Gastrocnemius medialis (tissue), 4 donors: ENCODE data around the gene UBR7. TPM values are rescaled to one million over a fixed set of nuclear protein-coding genes. Genes with fewer than 3 reads are reported as not detected.
"Not testable (repeated sequence)": the region's sequence is repeated elsewhere in the genome, so short reads cannot be mapped to it uniquely, and the experiment has no call there.

Experiments used
- ATAC-seq, 2 donors: fragments of 150-250 bp; one replicate each; pipeline ENCODE4 v1.9.1; 2016
- DNase-seq, 2 donors: peaks; one replicate each; pipeline ENCODE4 v3.0.0-alpha.2; 2019
- H3K27ac ChIP-seq, 4 donors: fragments of 200-600 bp; sonication (generic); 1 replicate in 1 of 4; 2 replicates in 3 of 4; pipeline ENCODE4 v1.5.1; 2016 to 2018; ENCODE audit warnings: mild to moderate bottlenecking in 2 of 4, moderate library complexity in 1 of 4
- H3K27me3 ChIP-seq, 3 donors: fragments of 200-600 bp; sonication (generic) in 2 of 3; 1 replicate in 1 of 3; 2 replicates in 2 of 3; pipeline versions ENCODE4 v1.5.1 to v1.6.0; 2016 to 2019; ENCODE audit warnings: mild to moderate bottlenecking in 1 of 3, moderate library complexity in 1 of 3
- H3K36me3 ChIP-seq, 2 donors: fragments of 200-600 bp; sonication (generic) in 1 of 2; one replicate each; pipeline ENCODE4 v1.5.1; 2017 to 2018
- H3K4me1 ChIP-seq, 2 donors: fragments of 200-600 bp; sonication (generic) in 1 of 2; one replicate each; pipeline ENCODE4 v1.5.1; 2016 to 2017; ENCODE audit warnings: mild to moderate bottlenecking in 2 of 2
- H3K4me3 ChIP-seq, 4 donors: fragments of 200-600 bp; sonication (generic) in 3 of 4; 1 replicate in 1 of 4; 2 replicates in 3 of 4; pipeline ENCODE4 v1.5.1; 2016 to 2019; ENCODE audit warnings: mild to moderate bottlenecking in 2 of 4
- H3K9me3 ChIP-seq, 3 donors: fragments of 200-600 bp; sonication (generic) in 2 of 3; 1 replicate in 1 of 3; 2 replicates in 2 of 3; pipeline ENCODE4 v1.5.1; 2016 to 2019
- POLR2A ChIP-seq, 2 donors: fragments of 450-650 bp; IDR thresholded peaks; one replicate each; pipeline ENCODE4 v1.6.1; 2017; ENCODE audit warnings: antibody characterized with exemption in 2 of 2, mild to moderate bottlenecking in 2 of 2, moderate library complexity in 2 of 2
- in situ Hi-C, 4 donors: fragments of 200-750 bp; cut with MboI; loops; one replicate each; pipeline versions ENCODE4 v1.15.0 to v1.8.0; 2017; ENCODE audit warnings: low sequenced_read_pairs in 4 of 4
- intact Hi-C: fragments of 100-400 bp; cut with DNase I; formaldehyde crosslinking; loops from one replicate; pipeline ENCODE4 v1.15.1; 2023; ENCODE audit warnings: low total_unique reads
- total RNA-seq, 4 donors: library from RNA; depleted of rRNA; stranded (reverse); fragments of >200 nt; gene quantifications; one replicate each; pipeline versions ENCODE4 v1.1.0 to v1.2.3, GENCODE V29; 2016
- TF ChIP-seq, protein P1 (sequence below), 5 experiments: fragments of 450-650 bp in 3 of 5; fragments of 200-600 bp in 2 of 5; sonication (generic) in 2 of 5; IDR thresholded peaks in 4 of 5; conservative IDR thresholded peaks in 1 of 5; 1 replicate in 4 of 5; 2 replicates in 1 of 5; pipeline ENCODE4 v1.5.1; 2016 to 2019; ENCODE audit warnings: antibody characterized with exemption in 5 of 5, mild to moderate bottlenecking in 3 of 5, moderate library complexity in 3 of 5

The UBR7 gene
- total RNA-seq, 4 donors from 2014 or later = 14.8 to 36.4 (median 27.4) TPM

DNA sequence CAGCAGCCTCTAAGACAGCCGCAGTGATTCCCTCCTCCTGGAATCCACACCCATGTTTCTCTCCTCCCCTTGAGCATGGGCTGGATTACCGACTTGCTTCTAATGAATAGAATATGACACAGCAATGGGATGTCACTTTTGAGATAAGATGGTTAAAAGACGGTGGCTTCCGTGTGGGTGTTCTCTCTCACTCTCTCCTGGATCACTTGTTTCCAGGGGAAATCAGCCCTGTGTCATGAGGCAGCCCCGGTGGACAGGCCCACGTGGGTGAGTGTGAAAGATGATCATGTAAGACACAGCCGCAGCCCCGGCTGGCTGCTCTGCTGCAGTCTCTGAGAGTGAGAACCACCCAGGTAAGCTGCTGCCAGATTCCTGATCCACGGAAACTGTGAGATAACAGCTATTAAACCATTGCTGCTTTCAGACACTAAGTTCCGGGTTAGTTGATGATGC lies 33.1 kb upstream of the UBR7 start:
- Histone ChIP-seq H3K27me3 (no peaks in the 10 kb centered on the region), H3K4me3 (no peak overlapping the region), H3K9me3 (no peaks in the 10 kb centered on the region), H3K36me3 (no peaks in the 10 kb centered on the region), H3K4me1 (no peaks in the 10 kb centered on the region), H3K27ac (no peak overlapping the region)
- in situ Hi-C loops (no loop called here), intact Hi-C loops (loop anchor here (2.0 kb wide), 1 partner anchor 47 kb away; no protein-coding TSS in a partner anchor)
- TF ChIP-seq, protein P1, sequence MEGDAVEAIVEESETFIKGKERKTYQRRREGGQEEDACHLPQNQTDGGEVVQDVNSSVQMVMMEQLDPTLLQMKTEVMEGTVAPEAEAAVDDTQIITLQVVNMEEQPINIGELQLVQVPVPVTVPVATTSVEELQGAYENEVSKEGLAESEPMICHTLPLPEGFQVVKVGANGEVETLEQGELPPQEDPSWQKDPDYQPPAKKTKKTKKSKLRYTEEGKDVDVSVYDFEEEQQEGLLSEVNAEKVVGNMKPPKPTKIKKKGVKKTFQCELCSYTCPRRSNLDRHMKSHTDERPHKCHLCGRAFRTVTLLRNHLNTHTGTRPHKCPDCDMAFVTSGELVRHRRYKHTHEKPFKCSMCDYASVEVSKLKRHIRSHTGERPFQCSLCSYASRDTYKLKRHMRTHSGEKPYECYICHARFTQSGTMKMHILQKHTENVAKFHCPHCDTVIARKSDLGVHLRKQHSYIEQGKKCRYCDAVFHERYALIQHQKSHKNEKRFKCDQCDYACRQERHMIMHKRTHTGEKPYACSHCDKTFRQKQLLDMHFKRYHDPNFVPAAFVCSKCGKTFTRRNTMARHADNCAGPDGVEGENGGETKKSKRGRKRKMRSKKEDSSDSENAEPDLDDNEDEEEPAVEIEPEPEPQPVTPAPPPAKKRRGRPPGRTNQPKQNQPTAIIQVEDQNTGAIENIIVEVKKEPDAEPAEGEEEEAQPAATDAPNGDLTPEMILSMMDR (IDR thresholded peaks at IDR 0.05 in 4 of 5, conservative IDR thresholded peaks at IDR 0.05 in 1 of 5) = no peak
- no peak for TF ChIP-seq POLR2A (IDR thresholded peaks at IDR 0.05)
- ATAC-seq (no peak), DNase-seq (no peak)

DNA sequence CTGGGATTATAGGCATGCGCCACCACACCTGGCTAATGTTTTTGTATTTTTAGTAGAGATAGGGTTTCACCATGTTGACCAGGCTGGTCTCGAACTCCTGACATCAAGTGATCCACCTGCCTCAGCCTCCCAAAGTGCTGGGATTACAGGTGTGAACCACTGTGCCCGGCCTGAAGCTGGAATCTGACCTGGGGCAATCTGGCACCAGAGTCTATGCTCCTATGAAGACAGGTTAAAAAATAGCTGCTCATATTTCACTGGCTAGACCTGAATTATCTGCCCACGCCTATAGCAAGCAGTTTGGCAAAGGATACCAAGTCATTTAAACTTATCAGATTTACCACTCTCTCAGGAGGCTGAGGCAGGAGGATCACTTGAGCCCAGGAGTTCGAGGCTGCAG lies 32.3 kb upstream of the UBR7 start:
- H3K9me3 ChIP-seq, H3K4me1 ChIP-seq, H3K36me3 ChIP-seq, intact Hi-C loops, H3K27ac ChIP-seq, ATAC-seq, in situ Hi-C loops, H3K4me3 ChIP-seq, DNase-seq, H3K27me3 ChIP-seq: not testable (repeated sequence)

DNA sequence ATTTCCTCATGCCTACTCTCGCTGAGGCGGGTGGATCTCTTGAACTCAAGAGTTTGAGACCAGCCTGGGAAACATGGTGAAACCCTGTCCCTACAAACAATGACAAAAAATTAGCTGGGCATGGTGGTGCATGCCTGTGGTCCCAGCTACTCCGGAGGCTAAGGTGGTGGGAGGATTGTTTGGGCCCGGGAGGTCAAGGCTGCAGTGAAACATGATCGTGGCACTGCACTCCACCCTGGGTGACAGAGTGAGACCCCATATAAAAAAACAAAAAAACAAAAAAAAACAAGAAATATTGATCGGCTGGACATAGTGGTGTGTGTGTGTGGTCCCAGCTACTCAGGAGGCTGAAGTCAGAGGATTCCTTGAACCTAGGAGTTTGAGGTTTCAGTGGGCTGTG lies 31.6 kb upstream of the UBR7 start:
- no peaks in the 10 kb centered on the region for H3K27me3 ChIP-seq
- in situ Hi-C loops (no loop called here), intact Hi-C loops (no loop called here)
- no peaks in the 10 kb centered on the region for H3K4me1 ChIP-seq
- no peaks in the 10 kb centered on the region for H3K9me3 ChIP-seq
- H3K4me3 ChIP-seq = no peak overlapping the region
- DNase-seq (no peak), ATAC-seq (no peak)
- no peaks in the 10 kb centered on the region for H3K36me3 ChIP-seq
- H3K27ac ChIP-seq = no peak overlapping the region
- TF ChIP-seq, protein P1 (IDR thresholded peaks at IDR 0.05 in 4 of 5, conservative IDR thresholded peaks at IDR 0.05 in 1 of 5) = no peak
- TF ChIP-seq POLR2A (IDR thresholded peaks at IDR 0.05) = no peak

DNA sequence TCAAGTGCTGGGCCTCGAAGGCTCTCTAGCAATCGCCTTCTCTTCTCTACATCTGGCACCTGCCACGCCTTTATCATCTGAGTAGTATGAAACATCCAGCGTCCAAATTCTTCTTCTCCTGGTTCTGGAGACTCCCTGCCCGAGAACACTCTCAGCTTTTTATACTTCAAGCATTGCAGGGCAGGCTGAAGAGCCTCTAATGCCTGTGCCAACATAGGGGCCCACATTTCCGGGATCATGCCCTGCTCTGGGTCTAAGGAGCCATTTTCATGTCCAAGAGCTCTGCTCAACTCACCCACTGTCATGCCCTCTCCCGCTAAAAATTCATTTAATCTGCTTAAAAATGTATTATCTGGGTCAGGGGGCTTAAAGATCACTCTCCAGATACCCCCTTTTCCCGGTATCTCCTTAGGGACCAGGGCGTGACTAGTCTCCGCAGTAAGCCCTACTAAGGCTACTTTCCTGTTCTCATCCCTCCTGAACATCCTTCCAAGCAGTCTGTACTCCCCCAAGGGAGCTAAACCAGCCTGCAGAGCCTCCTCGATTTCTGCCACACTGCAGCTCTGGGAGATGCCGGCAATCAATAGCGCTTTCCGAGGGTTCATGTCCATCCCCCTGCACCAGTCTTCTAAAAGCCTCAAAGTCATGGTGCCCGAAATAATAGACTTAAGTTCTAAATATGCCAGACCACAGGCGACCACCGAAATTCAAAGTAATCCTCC lies 23.3 kb upstream of the UBR7 start:
- H3K27me3 ChIP-seq = no peaks in the 10 kb centered on the region
- no peaks in the 10 kb centered on the region for H3K9me3 ChIP-seq
- in situ Hi-C loops = no loop called here
- no peak for DNase-seq
- peaks cover 0 to 40% of the 10 kb centered on the region in 2 donors for H3K36me3 ChIP-seq
- peaks cover 21 to 28% of the 10 kb centered on the region in 2 donors for H3K4me1 ChIP-seq
- no peak for ATAC-seq
- H3K4me3 ChIP-seq = peak overlapping the region; percentile 72 to 92 (median 74)
- H3K27ac ChIP-seq = peak overlapping the region; percentile 91 to 100 (median 100)
- intact Hi-C loops = loop anchor here (1.0 to 10.0 kb wide), 6 partner anchors 24 to 439 kb away; partner anchors contain the start of genes BTBD7, GOLGA5, GON7 and ITPK1
- no peak for TF ChIP-seq POLR2A (IDR thresholded peaks at IDR 0.05)

DNA sequence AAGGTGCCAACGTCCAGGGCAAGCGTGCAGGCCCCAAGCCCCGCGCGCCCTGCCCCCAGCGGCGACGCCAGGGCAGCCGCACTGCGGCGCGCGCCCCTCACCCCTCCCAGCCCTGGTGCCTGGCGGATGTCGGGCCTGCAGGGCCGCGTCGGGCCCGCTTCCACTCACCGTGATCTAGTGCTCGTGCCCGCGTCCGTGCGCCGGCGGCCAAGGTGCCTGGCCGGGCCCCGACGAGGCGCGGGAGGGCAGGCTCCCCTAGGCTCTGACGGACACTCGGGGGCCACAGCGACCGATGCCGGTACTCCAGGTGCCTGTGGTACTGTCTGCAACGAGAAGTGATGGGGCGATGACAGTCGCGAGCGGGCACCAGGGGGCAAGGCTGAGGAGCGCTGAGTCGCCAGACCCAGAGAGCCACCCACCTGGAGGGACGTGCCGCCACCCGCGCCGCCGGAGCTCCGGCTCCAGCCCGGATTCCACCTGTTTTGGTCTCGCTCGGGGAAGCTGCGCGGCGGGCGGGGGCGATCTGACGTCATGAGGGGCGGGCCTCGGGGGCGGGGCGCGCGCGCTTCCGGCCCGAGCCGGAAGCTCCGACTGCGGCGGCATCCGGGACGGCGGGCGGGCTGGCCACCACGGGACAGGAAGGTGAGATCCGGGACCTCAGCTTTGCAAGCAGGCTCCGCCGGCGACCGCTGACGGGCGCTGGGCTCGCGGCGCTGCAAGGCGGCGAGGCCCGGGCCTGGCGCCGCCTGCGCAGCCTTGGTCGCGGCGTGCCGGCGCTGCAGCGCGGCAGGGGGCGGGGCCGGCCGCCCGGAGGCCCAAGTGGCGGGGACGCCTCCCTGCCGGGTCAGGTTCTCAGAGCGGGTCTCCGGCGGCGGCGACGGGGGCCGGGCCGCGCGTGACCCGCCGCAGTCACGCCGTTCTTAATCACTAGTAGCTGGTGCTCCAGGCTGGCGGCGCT lies 22.4 kb upstream of the UBR7 start, which contains the start of the genes LYSET and MOAP1:
TSS of gene LYSET (plus strand) at position 927 of the 958 bp plus-strand sequence. CDS start 89 bp downstream, outside the sequence.
TSS of gene MOAP1 (minus strand) at position 507 of the 958 bp plus-strand sequence. CDS start 655 bp downstream, outside the sequence.
- Histone ChIP-seq H3K4me1 (peaks cover 21 to 28% of the 10 kb centered on the region in 2 donors), H3K27ac (peak within 1 kb of the TSS; percentile 91 to 100 (median 100)), H3K36me3 (peaks cover 0 to 46% of the 10 kb centered on the region in 2 donors), H3K4me3 (peak within 1 kb of the TSS; percentile 72 to 92 (median 74)), H3K9me3 (no peaks in the 10 kb centered on the region), H3K27me3 (no peaks in the 10 kb centered on the region)
- in situ Hi-C loops = no loop called here
- ATAC-seq = peak; percentile 95 to 97
- TF ChIP-seq POLR2A (IDR thresholded peaks at IDR 0.05) = peak; percentile 80 to 86
- TF ChIP-seq, protein P1 (IDR thresholded peaks at IDR 0.05 in 4 of 5, conservative IDR thresholded peaks at IDR 0.05 in 1 of 5) = peak in 3 of 5 experiments; percentile 22 to 44 (median 38)
- intact Hi-C loops = loop anchor here (1.0 to 10.0 kb wide), 6 partner anchors 23 to 440 kb away; partner anchors contain the start of genes BTBD7, GOLGA5, GON7 and ITPK1
- peak; percentile 85 to 86 for DNase-seq
